CD14-positive monocyte (primary cell): ENCODE measurements around the gene ABCD2. TPM values are rescaled to one million over a fixed set of nuclear protein-coding genes. Genes with fewer than 3 reads are reported as not detected.

Experiments used
- DNase-seq, 3 donors: peaks; one replicate each; pipeline ENCODE4 v3.0.0-alpha.2; 2011 to 2022
- H2AFZ ChIP-seq: 2 replicates; pipeline ENCODE4 v1.6.0; 2012; ENCODE audit warnings: mild to moderate bottlenecking, low read depth, low read length, inconsistent platforms; ENCODE audit not compliant: insufficient read depth, poor library complexity, severe bottlenecking
- H3K27ac ChIP-seq, 2 donors: 1 replicate in 1 of 2; 2 replicates in 1 of 2; pipeline ENCODE4 v1.5.1; 2012 to 2013; ENCODE audit warnings: low read length in 2 of 2, control low read depth in 1 of 2, inconsistent platforms in 1 of 2, low read depth in 1 of 2, mild to moderate bottlenecking in 1 of 2
- H3K27me3 ChIP-seq, 2 donors: one replicate each; pipeline versions ENCODE4 v1.6.0 to v1.6.1; 2011 to 2013; ENCODE audit warnings: low read length in 2 of 2; ENCODE audit not compliant: control insufficient read depth in 2 of 2, insufficient read depth in 2 of 2
- H3K36me3 ChIP-seq, 2 donors: replicated peaks in 1 of 2; 1 replicate in 1 of 2; 2 replicates in 1 of 2; pipeline versions ENCODE4 v1.5.1 to v1.6.1; 2012 to 2013; ENCODE audit warnings: low read length in 2 of 2, control low read depth in 1 of 2, inconsistent platforms in 1 of 2, mild to moderate bottlenecking in 1 of 2; ENCODE audit not compliant: insufficient read depth in 2 of 2, control insufficient read depth in 1 of 2
- H3K4me1 ChIP-seq, 2 donors: 1 replicate in 1 of 2; 2 replicates in 1 of 2; pipeline versions ENCODE4 v1.5.1 to v1.6.1; 2012 to 2013; ENCODE audit warnings: low read length in 2 of 2, control low read depth in 1 of 2, inconsistent platforms in 1 of 2, mild to moderate bottlenecking in 1 of 2, moderate library complexity in 1 of 2; ENCODE audit not compliant: insufficient read depth in 2 of 2, control insufficient read depth in 1 of 2
- H3K4me2 ChIP-seq: replicated peaks from 2 replicates; pipeline ENCODE3; 2012; ENCODE audit warnings: low read length, moderate library complexity, mild to moderate bottlenecking; ENCODE audit not compliant: poor library complexity, severe bottlenecking; ENCODE audit errors: extremely low read depth
- H3K4me3 ChIP-seq, 3 experiments: fragments of 200-600 bp in 1 of 3; sonication (generic) in 1 of 3; replicated peaks in 1 of 3; 1 replicate in 2 of 3; 2 replicates in 1 of 3; pipeline ENCODE4 v1.5.1; 2011 to 2013; ENCODE audit warnings: low read length in 3 of 3, mild to moderate bottlenecking in 3 of 3, control low read depth in 2 of 3, low read depth in 2 of 3, inconsistent platforms in 1 of 3, moderate library complexity in 1 of 3
- H3K79me2 ChIP-seq: 2 replicates; pipeline ENCODE4 v1.6.0; 2012; ENCODE audit warnings: mild to moderate bottlenecking, control low read depth, inconsistent platforms, low read length, moderate library complexity; ENCODE audit not compliant: insufficient read depth
- H3K9ac ChIP-seq: 2 replicates; pipeline ENCODE4 v1.6.0; 2017; ENCODE audit warnings: low read length, mild to moderate bottlenecking; ENCODE audit not compliant: insufficient read depth, poor library complexity, severe bottlenecking
- H3K9me3 ChIP-seq, 2 donors: replicated peaks in 1 of 2; 1 replicate in 1 of 2; 2 replicates in 1 of 2; pipeline versions ENCODE4 v1.5.1 to v1.6.1; 2012 to 2013; ENCODE audit warnings: low read length in 2 of 2, control low read depth in 1 of 2; ENCODE audit not compliant: control insufficient read depth in 1 of 2, insufficient read depth in 1 of 2
- H4K20me1 ChIP-seq: 2 replicates; pipeline ENCODE4 v1.6.0; 2012; ENCODE audit warnings: mild to moderate bottlenecking, low read length, control low read depth, moderate library complexity; ENCODE audit not compliant: insufficient read depth
- H3K27ac Mint-ChIP-seq, 7 donors: one replicate each; pipeline ENCODE4 v1.8.0; 2020; ENCODE audit warnings: mild to moderate bottlenecking in 7 of 7, mixed read lengths in 7 of 7, moderate library complexity in 6 of 7, inconsistent platforms in 2 of 7
- H3K27me3 Mint-ChIP-seq, 3 donors: one replicate each; pipeline ENCODE4 v1.8.0; 2021 to 2022; ENCODE audit warnings: low read depth in 3 of 3, mild to moderate bottlenecking in 3 of 3, mixed read lengths in 3 of 3, moderate library complexity in 3 of 3, inconsistent platforms in 1 of 3
- H3K36me3 Mint-ChIP-seq, 2 donors: one replicate each; pipeline ENCODE4 v1.8.0; 2020; ENCODE audit warnings: mixed read lengths in 2 of 2, inconsistent platforms in 1 of 2, mild to moderate bottlenecking in 1 of 2
- H3K4me1 Mint-ChIP-seq: one replicate; pipeline ENCODE4 v1.8.0; 2020; ENCODE audit warnings: mild to moderate bottlenecking, mixed read lengths
- H3K4me3 Mint-ChIP-seq, 2 donors: one replicate each; pipeline ENCODE4 v1.8.0; 2020; ENCODE audit warnings: mild to moderate bottlenecking in 2 of 2, mixed read lengths in 2 of 2, moderate library complexity in 1 of 2
- H3K9me3 Mint-ChIP-seq, 7 donors: one replicate each; pipeline ENCODE4 v1.8.0; 2020 to 2022; ENCODE audit warnings: mixed read lengths in 7 of 7, mild to moderate bottlenecking in 6 of 7, moderate library complexity in 6 of 7, inconsistent platforms in 2 of 7
- CTCF ChIP-seq: fragments of 200-600 bp; IDR thresholded peaks from one replicate; pipeline ENCODE4 v1.8.0; 2022; ENCODE audit warnings: antibody characterized with exemption, mild to moderate bottlenecking
- WGBS: methylation state at CpG from one replicate; pipeline ENCODE4 v1.1.5; 2013; ENCODE audit warnings: missing lambda C conversion rate; ENCODE audit not compliant: insufficient coverage; 5-methylcytosine and 5-hydroxymethylcytosine counted together
- intact Hi-C, 2 donors: fragments of 100-400 bp; cut with micrococcal nuclease; formaldehyde crosslinking; loops; one replicate each; pipeline versions ENCODE4 v1.15.0 to v1.15.1; 2023
- polyA plus RNA-seq, 3 donors: library from polyadenylated mRNA; depleted of rRNA in 1 of 3; unstranded in 2 of 3; stranded (reverse) in 1 of 3; fragments of 300-500 nt in 2 of 3; fragments of >200 nt in 1 of 3; fragmentation: Illumina TruSeq in 2 of 3; gene quantifications; 1 replicate in 2 of 3; 2 replicates in 1 of 3; pipeline ENCODE4 v1.2.3, GENCODE V29; 2012 to 2021

Gene ABCD2
- polyA plus RNA-seq, 3 donors = not detected

- H2AFZ ChIP-seq = no peak overlapping the region
- H3K9me3 Mint-ChIP-seq = peaks cover 2 to 7% (median 5%) of the 10 kb centered on the region in 7 donors
- no peaks in the 10 kb centered on the region for H3K4me1 ChIP-seq
- H3K36me3 Mint-ChIP-seq = no peaks in the 10 kb centered on the region
- no peaks in the 10 kb centered on the region for H3K27me3 ChIP-seq
- no CpG with 5 or more reads among the region's 2 CpGs for WGBS
- H4K20me1 ChIP-seq = no peaks in the 10 kb centered on the region
- H3K4me3 ChIP-seq = no peak overlapping the region
- no peak for DNase-seq
- no peaks in the 10 kb centered on the region for H3K36me3 ChIP-seq
- no peak overlapping the region for H3K27ac ChIP-seq
- peaks cover 0 to 3% (median 0%) of the 10 kb centered on the region in 3 donors for H3K27me3 Mint-ChIP-seq
- no peak overlapping the region for H3K4me2 ChIP-seq
- intact Hi-C loops = no loop called here
- peaks cover 10 to 15% of the 10 kb centered on the region in 2 donors for H3K9me3 ChIP-seq
- no peak overlapping the region for H3K4me3 Mint-ChIP-seq
- no peak overlapping the region for H3K27ac Mint-ChIP-seq
- no peak for TF ChIP-seq CTCF
- no peaks in the 10 kb centered on the region for H3K79me2 ChIP-seq
- no peak overlapping the region for H3K9ac ChIP-seq
- H3K4me1 Mint-ChIP-seq = no peaks in the 10 kb centered on the region
These were observed 114.6 kb downstream of the ABCD2 start for GRCh38 chr12:39505023-39505422.

GRCh38 chr12:39503439-39503838 is 116.2 kb downstream of the ABCD2 start:
- Histone ChIP-seq H3K4me1 (no peaks in the 10 kb centered on the region), H2AFZ (no peak overlapping the region), H3K9me3 (peaks cover 3 to 5% of the 10 kb centered on the region in 2 donors), H3K9ac (no peak overlapping the region), H3K4me2 (no peak overlapping the region), H3K27me3 (no peaks in the 10 kb centered on the region), H3K36me3 (no peaks in the 10 kb centered on the region), H4K20me1 (no peaks in the 10 kb centered on the region), H3K79me2 (no peaks in the 10 kb centered on the region), H3K27ac (no peak overlapping the region), H3K4me3 (no peak overlapping the region)
- Mint-ChIP-seq H3K4me1 (no peaks in the 10 kb centered on the region), H3K27me3 (peaks cover 0 to 3% (median 0%) of the 10 kb centered on the region in 3 donors), H3K4me3 (no peak overlapping the region), H3K36me3 (no peaks in the 10 kb centered on the region), H3K9me3 (peaks cover 0 to 8% (median 2%) of the 10 kb centered on the region in 7 donors), H3K27ac (no peak overlapping the region)
- intact Hi-C loops = no loop called here
- DNase-seq = no peak
- TF ChIP-seq CTCF = no peak
- WGBS = no CpG with 5 or more reads among the region's 1 CpG
